ENCODE results near the gene TMEM198.

DNA sequence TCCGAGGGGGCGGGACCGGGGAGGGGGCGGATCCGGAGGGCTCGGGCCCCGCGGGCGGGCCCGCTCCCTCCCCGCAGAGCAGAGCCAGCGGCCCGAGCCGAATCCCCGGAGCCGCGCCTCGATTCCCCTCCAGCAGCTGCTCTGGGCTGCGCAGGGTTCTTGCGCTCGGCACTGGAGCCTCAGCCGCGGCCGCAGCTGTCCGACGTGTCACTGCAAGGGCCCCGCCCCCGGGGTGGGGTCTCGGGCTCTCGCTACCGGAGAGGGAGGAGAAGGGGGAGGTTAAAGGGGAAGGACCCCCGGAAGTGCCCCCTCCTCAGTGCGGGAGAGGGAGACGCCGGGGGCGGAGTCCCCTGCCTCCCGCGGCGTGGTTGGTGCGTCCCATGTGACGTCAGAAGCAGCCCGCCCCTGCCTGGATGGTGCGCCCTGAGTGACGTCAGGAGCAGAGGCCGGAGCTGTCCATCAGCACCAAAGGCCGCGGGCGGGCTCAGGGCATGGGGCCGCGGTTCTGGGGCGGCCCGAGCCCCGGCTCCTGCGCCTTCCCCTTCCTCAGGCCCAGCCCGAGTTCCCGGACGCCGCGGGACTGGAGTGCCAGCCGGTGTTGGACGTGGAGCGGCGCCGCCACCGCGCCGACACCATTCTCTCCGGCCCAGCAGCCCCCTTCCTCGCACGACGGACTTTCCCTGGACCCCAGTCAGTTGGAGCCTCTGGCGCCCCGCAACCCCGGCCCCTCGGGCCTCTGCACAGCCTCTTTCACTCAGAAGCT is at the start of gene TMEM198, which contains the start of gene CHPF:
- TF ChIP-seq, protein P1, sequence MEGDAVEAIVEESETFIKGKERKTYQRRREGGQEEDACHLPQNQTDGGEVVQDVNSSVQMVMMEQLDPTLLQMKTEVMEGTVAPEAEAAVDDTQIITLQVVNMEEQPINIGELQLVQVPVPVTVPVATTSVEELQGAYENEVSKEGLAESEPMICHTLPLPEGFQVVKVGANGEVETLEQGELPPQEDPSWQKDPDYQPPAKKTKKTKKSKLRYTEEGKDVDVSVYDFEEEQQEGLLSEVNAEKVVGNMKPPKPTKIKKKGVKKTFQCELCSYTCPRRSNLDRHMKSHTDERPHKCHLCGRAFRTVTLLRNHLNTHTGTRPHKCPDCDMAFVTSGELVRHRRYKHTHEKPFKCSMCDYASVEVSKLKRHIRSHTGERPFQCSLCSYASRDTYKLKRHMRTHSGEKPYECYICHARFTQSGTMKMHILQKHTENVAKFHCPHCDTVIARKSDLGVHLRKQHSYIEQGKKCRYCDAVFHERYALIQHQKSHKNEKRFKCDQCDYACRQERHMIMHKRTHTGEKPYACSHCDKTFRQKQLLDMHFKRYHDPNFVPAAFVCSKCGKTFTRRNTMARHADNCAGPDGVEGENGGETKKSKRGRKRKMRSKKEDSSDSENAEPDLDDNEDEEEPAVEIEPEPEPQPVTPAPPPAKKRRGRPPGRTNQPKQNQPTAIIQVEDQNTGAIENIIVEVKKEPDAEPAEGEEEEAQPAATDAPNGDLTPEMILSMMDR (conservative IDR thresholded peaks at IDR 0.05; ENCODE audit: low read depth, low read length) = no peak
- TF ChIP-seq EZH2 (IDR thresholded peaks at IDR 0.05; ENCODE audit: low read length, unreplicated experiment) (no peak), EZH2phosphoT487 (IDR thresholded peaks at IDR 0.05; ENCODE audit: borderline replicate concordance, low read length) (no peak)

All from PC-3 (cell line).